IMR-90 (cell line): Measurements from ENCODE around the gene TTC3. TPM values are rescaled to one million over a fixed set of nuclear protein-coding genes. Genes with fewer than 3 reads are reported as not detected.

ENCODE experiments used
- ATAC-seq: fragments of 200-7000 bp; cut with Tn5 transposase; 2 replicates; pipeline ENCODE4 v1.9.1; 2020; ENCODE audit warnings: low read depth, mild to moderate bottlenecking, moderate library complexity
- BruUV-seq: library from RNA; stranded (reverse); fragments of 400-500 nt; replicated peaks from 2 replicates; lab custom pipeline; 2021; lab: Mats Ljungman, UMichigan
- CTCF ChIA-PET: fragments of 300-600 bp; formaldehyde crosslinking; extraction: SDS; loops from one replicate; lab custom pipeline; 2021; ENCODE audit warnings: antibody characterized with exemption; lab: Yijun Ruan, JAX
- POLR2A ChIA-PET: fragments of 300-600 bp; sonication (Branson Sonifier 250); formaldehyde crosslinking; loops from one replicate; lab custom pipeline; 2022; ENCODE audit warnings: antibody characterized with exemption; ENCODE audit not compliant: unreplicated experiment; lab: Charles Lee
- DNase-seq: peaks from one replicate; pipeline ENCODE4 v3.0.0; 2013
- H2AFZ ChIP-seq: replicated peaks from 2 replicates; pipeline ENCODE3; 2013; ENCODE audit warnings: low read length, mild to moderate bottlenecking; ENCODE audit not compliant: poor library complexity
- H2AK5ac ChIP-seq: 2 replicates; pipeline ENCODE4 v1.6.1; 2013; ENCODE audit warnings: low read depth, low read length, inconsistent platforms
- H2AK9ac ChIP-seq: replicated peaks from 2 replicates; pipeline ENCODE3; 2013; ENCODE audit warnings: mild to moderate bottlenecking, low read depth, low read length, moderate library complexity; ENCODE audit not compliant: poor library complexity
- H2BK120ac ChIP-seq: 2 replicates; pipeline ENCODE4 v1.6.1; 2013; ENCODE audit warnings: low read depth, low read length, inconsistent platforms
- H2BK15ac ChIP-seq: 3 replicates; pipeline ENCODE4 v1.6.1; 2013; ENCODE audit warnings: low read depth, low read length, inconsistent platforms
- H2BK20ac ChIP-seq: 2 replicates; pipeline ENCODE4 v1.6.1; 2013; ENCODE audit warnings: low read depth, mild to moderate bottlenecking, inconsistent platforms, low read length, moderate library complexity
- H2BK5ac ChIP-seq: 2 replicates; pipeline ENCODE4 v1.6.1; 2013; ENCODE audit warnings: mild to moderate bottlenecking, low read depth, low read length, inconsistent platforms; ENCODE audit not compliant: poor library complexity, severe bottlenecking
- H3K14ac ChIP-seq: replicated peaks from 2 replicates; pipeline ENCODE4 v1.6.1; 2013; ENCODE audit warnings: low read depth, low read length, inconsistent platforms
- H3K18ac ChIP-seq: 2 replicates; pipeline ENCODE4 v1.6.1; 2013; ENCODE audit warnings: low read depth, low read length, control low read depth
- H3K23ac ChIP-seq: 2 replicates; pipeline ENCODE4 v1.6.1; 2013; ENCODE audit warnings: low read depth, low read length, inconsistent platforms
- H3K27ac ChIP-seq: 2 replicates; pipeline ENCODE4 v1.5.1; 2013; ENCODE audit warnings: mild to moderate bottlenecking, control low read depth, low read length; ENCODE audit not compliant: insufficient read depth
- H3K27me3 ChIP-seq: 2 replicates; pipeline ENCODE4 v1.6.1; 2013; ENCODE audit warnings: low read length; ENCODE audit not compliant: control insufficient read depth, insufficient read depth
- H3K36me3 ChIP-seq: 2 replicates; pipeline ENCODE4 v1.6.1; 2013; ENCODE audit warnings: low read length, mixed read lengths; ENCODE audit not compliant: control insufficient read depth, insufficient read depth
- H3K4ac ChIP-seq: 2 replicates; pipeline ENCODE4 v1.6.1; 2013; ENCODE audit warnings: low read depth, low read length, inconsistent platforms
- H3K4me1 ChIP-seq: 2 replicates; pipeline ENCODE4 v1.6.1; 2013; ENCODE audit warnings: low read length, mixed read lengths; ENCODE audit not compliant: control insufficient read depth, insufficient read depth
- H3K4me2 ChIP-seq: 2 replicates; pipeline ENCODE4 v1.6.1; 2013; ENCODE audit warnings: low read depth, mild to moderate bottlenecking, control low read depth, low read length, moderate library complexity
- H3K4me3 ChIP-seq: 2 replicates; pipeline ENCODE4 v1.5.1; 2013; ENCODE audit warnings: low read depth, mild to moderate bottlenecking, control low read depth, low read length, moderate library complexity; ENCODE audit not compliant: insufficient read depth
- H3K56ac ChIP-seq: 2 replicates; pipeline ENCODE4 v1.6.1; 2013; ENCODE audit warnings: low read length, inconsistent platforms; ENCODE audit not compliant: insufficient read depth; ENCODE audit errors: extremely low read depth
- H3K79me1 ChIP-seq, 2 experiments: 2 replicates each; pipeline ENCODE4 v1.6.1; 2013; ENCODE audit warnings: low read length in 2 of 2, inconsistent platforms in 1 of 2, low read depth in 1 of 2
- H3K9ac ChIP-seq: 2 replicates; pipeline ENCODE4 v1.6.1; 2013; ENCODE audit warnings: low read depth, low read length, control low read depth
- H3K9me1 ChIP-seq: 2 replicates; pipeline ENCODE4 v1.6.1; 2013; ENCODE audit warnings: low read length, inconsistent platforms; ENCODE audit not compliant: insufficient read depth
- H3K9me3 ChIP-seq: 2 replicates; pipeline ENCODE4 v1.6.1; 2013; ENCODE audit warnings: low read length; ENCODE audit not compliant: control insufficient read depth, insufficient read depth
- H4K20me1 ChIP-seq: 2 replicates; pipeline ENCODE4 v1.6.1; 2013; ENCODE audit warnings: low read length, inconsistent platforms; ENCODE audit not compliant: insufficient read depth
- H4K5ac ChIP-seq: 2 replicates; pipeline ENCODE4 v1.6.1; 2013; ENCODE audit warnings: mild to moderate bottlenecking, low read depth, low read length, control low read depth
- H4K8ac ChIP-seq, 2 experiments: 2 replicates each; pipeline ENCODE4 v1.6.1; 2013; ENCODE audit warnings: low read depth in 2 of 2, low read length in 2 of 2, control low read depth in 1 of 2, inconsistent platforms in 1 of 2
- H4K91ac ChIP-seq: 2 replicates; pipeline ENCODE4 v1.6.1; 2013; ENCODE audit warnings: low read depth, low read length, inconsistent platforms; ENCODE audit not compliant: insufficient read depth
- BHLHE40 ChIP-seq: fragments of 150-350 bp; IDR thresholded peaks from 2 replicates; pipeline ENCODE4 v1.6.1; 2016; ENCODE audit warnings: mild to moderate bottlenecking, low read depth, low read length
- CEBPB ChIP-seq: IDR thresholded peaks from 2 replicates; pipeline ENCODE4 v1.6.1; 2012; ENCODE audit warnings: low read depth, low read length, improper control_type of control experiment
- CHD1 ChIP-seq: IDR thresholded peaks from 2 replicates; pipeline ENCODE4 v1.6.1; 2012; ENCODE audit warnings: low read depth, low read length, improper control_type of control experiment
- FOS ChIP-seq: fragments of 150-350 bp; IDR thresholded peaks from 2 replicates; pipeline ENCODE4 v1.6.1; 2016; ENCODE audit warnings: low read depth, low read length
- MAFK ChIP-seq: IDR thresholded peaks from 2 replicates; pipeline ENCODE4 v1.6.1; 2012; ENCODE audit warnings: low read depth, low read length, improper control_type of control experiment
- MAZ ChIP-seq: IDR thresholded peaks from 2 replicates; pipeline ENCODE4 v1.6.1; 2012; ENCODE audit warnings: low read depth, mild to moderate bottlenecking, low read length, improper control_type of control experiment, moderate library complexity, borderline replicate concordance
- MXI1 ChIP-seq: IDR thresholded peaks from 2 replicates; pipeline ENCODE4 v1.6.1; 2012; ENCODE audit warnings: low read depth, mild to moderate bottlenecking, low read length, moderate library complexity, borderline replicate concordance
- NFE2L2 ChIP-seq: fragments of 150-350 bp; IDR thresholded peaks from 2 replicates; pipeline ENCODE4 v1.6.1; 2016; ENCODE audit warnings: low read depth, mild to moderate bottlenecking, low read length
- POLR2A ChIP-seq: IDR thresholded peaks from 2 replicates; pipeline ENCODE4 v1.6.1; 2012; ENCODE audit warnings: mild to moderate bottlenecking, low read depth, low read length
- RAD21 ChIP-seq: IDR thresholded peaks from 2 replicates; pipeline ENCODE4 v1.6.1; 2012; ENCODE audit warnings: low read length, improper control_type of control experiment
- RCOR1 ChIP-seq: IDR thresholded peaks from 2 replicates; pipeline ENCODE4 v1.6.1; 2012; ENCODE audit warnings: mild to moderate bottlenecking, low read length, improper control_type of control experiment; ENCODE audit not compliant: insufficient replicate concordance
- RFX5 ChIP-seq: IDR thresholded peaks from 2 replicates; pipeline ENCODE4 v1.8.0; 2012; ENCODE audit warnings: low read depth, mild to moderate bottlenecking, low read length, moderate library complexity
- SMC3 ChIP-seq: fragments of 150-350 bp; IDR thresholded peaks from 2 replicates; pipeline ENCODE4 v1.6.1; 2016; ENCODE audit warnings: low read depth, mild to moderate bottlenecking, antibody characterized with exemption, low read length, moderate library complexity
- USF2 ChIP-seq: fragments of 150-350 bp; IDR thresholded peaks from 2 replicates; pipeline ENCODE4 v1.6.1; 2017; ENCODE audit warnings: mild to moderate bottlenecking, antibody characterized with exemption, low read length, low read depth
- WGBS, 2 experiments: methylation state at CpG; one replicate each; pipeline versions ENCODE4 v1.1.5 to v1.1.7; 2013; ENCODE audit warnings: missing lambda C conversion rate in 2 of 2; ENCODE audit not compliant: insufficient read length in 1 of 2; ENCODE audit errors: extremely low coverage in 2 of 2; 5-methylcytosine and 5-hydroxymethylcytosine counted together
- dilution Hi-C: fragments of 300-500 bp; cut with HindIII; formaldehyde crosslinking; loops from one replicate; pipeline ENCODE4 v1.14.3; 2018; ENCODE audit warnings: low sequenced_read_pairs; ENCODE audit not compliant: unreplicated experiment
- in situ Hi-C: fragments of 300-500 bp; cut with MboI; formaldehyde crosslinking; loops from 3 replicates; pipeline ENCODE4 v1.14.3; 2019; ENCODE audit warnings: low sequenced_read_pairs, inconsistent platforms, mixed read lengths
- intact Hi-C: fragments of 100-400 bp; cut with micrococcal nuclease; formaldehyde crosslinking; loops from 2 replicates; pipeline ENCODE4 v1.10.0; 2022
- polyA plus RNA-seq, 3 experiments: library from polyadenylated mRNA; depleted of rRNA; stranded (reverse); fragments of >200 nt; gene quantifications; 2 replicates each; pipeline ENCODE4 v1.2.3, GENCODE V29; 2012; ENCODE audit warnings: low replicate concordance in 1 of 3
- total RNA-seq: library from RNA; depleted of rRNA; stranded (reverse); fragments of >200 nt; gene quantifications from 2 replicates; pipeline ENCODE4 v1.2.3, GENCODE V29; 2012
- TF ChIP-seq, protein P1 (sequence below): conservative IDR thresholded peaks from 2 replicates; pipeline ENCODE4 v1.5.1; 2012; ENCODE audit warnings: mild to moderate bottlenecking, low read depth, low read length, improper control_type of control experiment
- TF ChIP-seq, protein P2 (sequence below): fragments of 150-350 bp; IDR thresholded peaks from 2 replicates; pipeline ENCODE4 v1.6.1; 2016; ENCODE audit warnings: low read depth, mild to moderate bottlenecking, low read length, moderate library complexity, borderline replicate concordance

Gene TTC3
- total and polyA plus RNA-seq, 2 of the 4 experiments (the other 2 are of a cell fraction): 96.7 to 293 TPM

DNA sequence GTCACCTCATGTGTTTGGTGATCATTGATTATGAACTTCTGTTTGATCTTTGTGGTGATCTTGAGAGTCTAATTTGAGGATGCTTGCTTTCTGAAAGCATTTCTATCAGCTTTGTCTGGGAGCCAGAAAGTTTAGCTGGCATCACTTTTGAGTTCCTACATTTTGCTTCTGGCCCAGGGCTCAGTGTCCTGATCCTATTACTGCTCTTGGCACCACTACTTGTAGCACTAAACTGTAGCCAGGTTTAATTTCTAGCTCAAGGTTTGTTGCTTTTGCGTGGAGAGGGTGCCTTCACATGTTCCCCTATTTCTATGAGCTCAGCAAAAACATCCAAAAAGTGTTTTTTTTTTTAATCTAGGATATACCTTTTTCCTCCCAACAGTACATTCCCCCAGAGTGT lies 9.3 kb downstream of the TTC3 start:
- Histone ChIP-seq H3K9me1 (peaks cover 8% of the 10 kb centered on the region), H3K9ac (no peak overlapping the region), H3K14ac (no peak overlapping the region), H2BK5ac (no peak overlapping the region), H3K36me3 (0 out of 2 replicates have a peak, but pooled peaks cover 1% of the 10 kb centered on the region), H3K18ac (no peak overlapping the region), H3K23ac (peak overlapping the region; percentile 29; the same call in 1 of the 2 replicates), H3K4me2 (no peak overlapping the region), H3K9me3 (no peaks in the 10 kb centered on the region), H2BK15ac (no peak overlapping the region), H3K79me1 (peaks cover 12 to 52% of the 10 kb centered on the region in 2 experiments), H3K4ac (no peak overlapping the region), H4K8ac (no peak overlapping the region), H3K56ac (no peak overlapping the region), H2BK120ac (no peak overlapping the region), H3K27me3 (no peaks in the 10 kb centered on the region), H4K91ac (no peak overlapping the region), H2AFZ (no peak overlapping the region), H2BK20ac (no peak overlapping the region), H4K5ac (no peak overlapping the region), H3K4me1 (peaks cover 4% of the 10 kb centered on the region; the same call in 1 of the 2 replicates), H4K20me1 (peaks cover 81% of the 10 kb centered on the region), H3K27ac (no peak overlapping the region), H2AK9ac (no peak overlapping the region), H3K4me3 (no peak overlapping the region), H2AK5ac (no peak overlapping the region)
- no peak for TF ChIP-seq SMC3
- TF ChIP-seq, protein P1, sequence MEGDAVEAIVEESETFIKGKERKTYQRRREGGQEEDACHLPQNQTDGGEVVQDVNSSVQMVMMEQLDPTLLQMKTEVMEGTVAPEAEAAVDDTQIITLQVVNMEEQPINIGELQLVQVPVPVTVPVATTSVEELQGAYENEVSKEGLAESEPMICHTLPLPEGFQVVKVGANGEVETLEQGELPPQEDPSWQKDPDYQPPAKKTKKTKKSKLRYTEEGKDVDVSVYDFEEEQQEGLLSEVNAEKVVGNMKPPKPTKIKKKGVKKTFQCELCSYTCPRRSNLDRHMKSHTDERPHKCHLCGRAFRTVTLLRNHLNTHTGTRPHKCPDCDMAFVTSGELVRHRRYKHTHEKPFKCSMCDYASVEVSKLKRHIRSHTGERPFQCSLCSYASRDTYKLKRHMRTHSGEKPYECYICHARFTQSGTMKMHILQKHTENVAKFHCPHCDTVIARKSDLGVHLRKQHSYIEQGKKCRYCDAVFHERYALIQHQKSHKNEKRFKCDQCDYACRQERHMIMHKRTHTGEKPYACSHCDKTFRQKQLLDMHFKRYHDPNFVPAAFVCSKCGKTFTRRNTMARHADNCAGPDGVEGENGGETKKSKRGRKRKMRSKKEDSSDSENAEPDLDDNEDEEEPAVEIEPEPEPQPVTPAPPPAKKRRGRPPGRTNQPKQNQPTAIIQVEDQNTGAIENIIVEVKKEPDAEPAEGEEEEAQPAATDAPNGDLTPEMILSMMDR: no peak
- no peak for TF ChIP-seq MAZ
- no peak for TF ChIP-seq BHLHE40
- no peak for TF ChIP-seq NFE2L2
- no peak for TF ChIP-seq MAFK
- no peak for TF ChIP-seq POLR2A
- no peak for TF ChIP-seq FOS
- no peak for TF ChIP-seq RCOR1
- TF ChIP-seq MXI1: no peak
- TF ChIP-seq RFX5: no peak
- TF ChIP-seq, protein P2, sequence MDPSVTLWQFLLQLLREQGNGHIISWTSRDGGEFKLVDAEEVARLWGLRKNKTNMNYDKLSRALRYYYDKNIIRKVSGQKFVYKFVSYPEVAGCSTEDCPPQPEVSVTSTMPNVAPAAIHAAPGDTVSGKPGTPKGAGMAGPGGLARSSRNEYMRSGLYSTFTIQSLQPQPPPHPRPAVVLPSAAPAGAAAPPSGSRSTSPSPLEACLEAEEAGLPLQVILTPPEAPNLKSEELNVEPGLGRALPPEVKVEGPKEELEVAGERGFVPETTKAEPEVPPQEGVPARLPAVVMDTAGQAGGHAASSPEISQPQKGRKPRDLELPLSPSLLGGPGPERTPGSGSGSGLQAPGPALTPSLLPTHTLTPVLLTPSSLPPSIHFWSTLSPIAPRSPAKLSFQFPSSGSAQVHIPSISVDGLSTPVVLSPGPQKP: no peak
- TF ChIP-seq RAD21: no peak
- TF ChIP-seq USF2: no peak
- TF ChIP-seq CEBPB: no peak
- no peak for TF ChIP-seq CHD1
- ATAC-seq (no peak), DNase-seq (no peak)
- intact Hi-C loops: loop anchor here (10.0 kb wide), 1 partner anchor 578 kb away; no protein-coding TSS in a partner anchor
- no CpG with 5 or more reads among the region's 1 CpG for WGBS, 2 experiments
- in situ Hi-C loops: no loop called here
- dilution Hi-C loops: no loop called here
- no TSS peak for BruUV-seq
- ChIA-PET CTCF (interaction anchor here (0.9 kb wide), 1 partner anchor 106 kb away, joined by 3 read pairs; no protein-coding TSS in a partner anchor), POLR2A (no interaction called here)
